ENCODE results near the gene GZMM.

GZMM gene

DNA sequence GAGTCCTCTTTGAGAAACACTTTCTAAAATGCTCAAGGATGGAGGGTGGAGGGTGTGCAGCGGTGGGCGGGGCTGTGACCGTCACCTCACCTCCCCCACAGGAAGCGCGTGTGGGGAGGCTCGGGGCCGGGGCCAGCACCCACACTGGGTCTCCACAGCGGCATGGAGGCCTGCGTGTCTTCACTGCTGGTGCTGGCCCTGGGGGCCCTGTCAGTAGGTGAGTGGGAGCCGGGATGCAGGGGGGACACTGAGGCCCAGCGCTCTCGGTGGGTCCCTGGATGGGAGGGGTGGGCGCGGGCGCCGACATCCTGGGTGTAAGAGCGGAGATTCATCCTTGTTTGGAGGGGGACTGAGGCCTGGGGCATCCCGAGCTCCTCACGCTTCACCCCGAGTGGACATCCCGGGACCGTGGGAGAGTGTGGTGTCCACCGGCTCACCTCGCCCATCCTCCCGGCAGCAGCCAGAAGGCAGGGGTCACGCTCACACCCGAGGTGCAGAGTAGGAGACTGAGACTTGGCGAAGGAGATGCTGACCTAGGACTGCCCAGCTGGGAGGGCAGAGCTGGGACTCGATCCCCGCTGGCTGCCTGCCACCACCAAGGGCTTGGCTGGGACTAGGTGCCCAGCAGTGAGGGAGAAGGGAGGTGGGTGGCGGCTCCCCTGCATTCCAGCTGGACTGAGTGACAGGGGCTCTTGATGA lies at the start of gene GZMM:
TSS of gene GZMM (plus strand) at position 144 of the 699 bp plus-strand sequence. CDS start at position 163, 19 bp downstream.
- no peak for DNase-seq (ENCODE audit: low read depth)

DNA sequence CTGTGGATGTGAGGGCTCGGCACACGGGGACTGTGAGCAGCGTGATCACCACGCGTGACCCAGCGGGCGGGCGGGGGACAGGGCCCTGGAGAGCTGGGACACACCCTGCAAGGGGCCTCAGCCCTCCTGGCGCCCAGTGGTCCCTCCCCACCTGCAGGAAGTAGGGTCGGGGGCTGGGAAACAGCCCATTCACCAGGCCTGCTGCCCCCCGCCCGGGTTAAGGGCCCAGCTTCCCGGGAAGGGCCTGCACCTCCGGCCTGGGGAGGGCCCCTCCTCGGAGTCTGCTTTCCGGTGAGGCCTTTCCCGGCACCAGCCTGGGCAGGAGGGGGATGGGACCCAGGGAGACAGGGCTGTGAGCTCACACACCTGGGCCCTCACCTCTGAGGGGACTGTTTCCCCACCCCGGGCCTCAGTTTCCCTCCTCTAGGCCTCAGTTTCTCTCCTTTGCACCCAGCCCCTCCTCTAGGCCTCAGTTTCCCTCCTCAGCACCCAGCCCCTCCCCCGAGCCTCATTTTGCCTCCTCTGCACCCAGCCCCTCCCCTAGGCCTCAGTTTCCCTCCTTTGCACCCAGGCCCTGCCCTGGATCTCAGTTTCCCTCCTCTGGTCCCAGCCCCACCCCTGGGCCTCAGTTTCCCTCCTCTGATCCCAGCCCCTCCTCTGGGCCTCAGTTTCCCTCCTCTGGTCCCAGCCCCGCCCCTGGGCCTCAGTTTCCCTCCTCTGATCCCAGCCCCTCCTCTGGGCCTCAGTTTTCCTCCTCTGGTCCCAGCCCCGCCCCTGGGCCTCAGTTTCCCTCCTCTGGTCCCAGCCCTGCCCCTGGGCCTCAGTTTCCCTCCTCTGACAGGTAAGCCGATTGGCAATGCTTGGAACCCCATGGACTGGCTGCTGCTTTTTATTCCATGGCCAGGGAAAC lies 49.4 kb upstream of the GZMM start:
- no peak for DNase-seq (ENCODE audit: low read depth)

DNA sequence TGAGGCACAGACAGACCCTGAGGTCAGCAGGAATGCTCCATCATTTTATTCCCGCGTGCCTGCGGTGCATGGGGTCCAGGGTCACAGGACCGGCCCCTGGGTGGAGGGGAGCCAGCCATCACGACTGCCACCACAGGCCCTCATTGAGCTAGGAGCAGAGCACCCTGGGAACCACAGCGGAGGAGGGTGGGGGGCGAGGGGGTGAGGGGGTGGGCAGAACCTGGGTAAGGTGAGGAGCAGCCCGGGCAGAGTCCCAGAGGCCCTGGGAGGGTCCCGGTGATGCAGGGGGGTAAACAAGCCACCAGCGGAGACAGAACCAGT lies 48.8 kb upstream of the GZMM start:
- no peak for DNase-seq (ENCODE audit: low read depth)

DNA sequence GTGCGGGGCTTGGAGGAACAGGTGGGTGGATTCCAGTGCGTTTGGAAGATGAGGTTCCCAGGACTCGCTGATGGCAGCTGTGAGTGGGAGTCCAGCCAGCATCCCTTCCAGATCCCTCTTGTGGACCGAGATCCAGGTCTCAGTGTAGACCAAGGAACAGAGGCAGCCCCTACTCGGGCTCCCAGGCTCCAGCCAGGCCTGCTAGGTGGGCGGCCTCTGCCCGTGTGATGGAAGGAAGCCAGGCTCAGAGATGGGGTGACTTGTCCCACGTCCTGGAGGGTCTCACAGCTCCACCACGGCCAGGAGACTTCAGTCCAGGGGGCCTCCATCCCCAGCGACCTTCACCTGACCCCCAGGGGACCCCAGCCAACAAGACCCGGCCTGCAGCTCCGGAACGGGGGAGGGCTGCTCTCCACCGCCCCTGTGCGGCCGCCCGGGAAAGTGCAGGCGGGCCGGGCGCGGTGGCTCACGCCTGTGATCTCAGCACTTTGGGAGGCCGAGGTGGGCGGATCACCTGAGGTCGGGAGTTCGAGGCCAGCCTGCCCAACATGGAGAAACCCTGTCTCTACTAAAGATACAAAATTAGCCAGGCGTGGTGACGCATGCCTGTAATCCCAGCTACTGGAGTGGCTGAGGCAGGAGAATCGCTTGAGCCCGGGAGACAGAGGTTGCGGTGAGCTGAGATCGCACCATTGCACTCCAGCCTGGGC lies 48.3 kb upstream of the GZMM start:
- DNase-seq (ENCODE audit: low read depth) = no peak

DNA sequence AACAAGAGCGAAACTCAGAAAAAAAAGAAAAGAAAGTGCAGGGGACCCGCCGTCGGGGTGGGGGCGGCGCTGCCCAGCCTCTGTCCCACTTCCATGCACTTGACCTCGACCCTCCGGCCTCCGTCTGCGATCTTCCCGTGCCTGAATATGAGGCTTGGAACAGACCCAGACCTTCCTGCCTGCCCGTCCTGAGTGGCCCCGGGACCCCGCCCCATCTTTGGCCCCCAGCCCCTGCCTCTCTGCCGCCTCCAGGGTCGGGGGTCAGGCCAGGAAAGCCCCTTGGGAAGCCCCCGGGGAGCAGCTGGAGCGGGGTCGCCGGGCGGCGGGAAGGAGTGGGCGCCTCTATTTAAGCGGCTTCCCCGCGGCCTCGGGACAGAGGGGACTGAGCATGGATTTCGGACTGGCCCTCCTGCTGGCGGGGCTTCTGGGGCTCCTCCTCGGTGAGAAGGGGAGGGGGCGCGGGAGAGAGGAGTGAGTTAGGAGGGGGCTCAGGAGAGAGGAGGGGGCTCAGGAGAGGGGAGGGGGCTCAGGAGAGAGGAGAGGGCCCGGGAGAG lies 47.7 kb upstream of the GZMM start, which contains the start of gene MADCAM1:
TSS of gene MADCAM1 (plus strand) at position 375 of the 554 bp plus-strand sequence. CDS start at position 389, 14 bp downstream.
- DNase-seq (ENCODE audit: low read depth) = no peak

DNA sequence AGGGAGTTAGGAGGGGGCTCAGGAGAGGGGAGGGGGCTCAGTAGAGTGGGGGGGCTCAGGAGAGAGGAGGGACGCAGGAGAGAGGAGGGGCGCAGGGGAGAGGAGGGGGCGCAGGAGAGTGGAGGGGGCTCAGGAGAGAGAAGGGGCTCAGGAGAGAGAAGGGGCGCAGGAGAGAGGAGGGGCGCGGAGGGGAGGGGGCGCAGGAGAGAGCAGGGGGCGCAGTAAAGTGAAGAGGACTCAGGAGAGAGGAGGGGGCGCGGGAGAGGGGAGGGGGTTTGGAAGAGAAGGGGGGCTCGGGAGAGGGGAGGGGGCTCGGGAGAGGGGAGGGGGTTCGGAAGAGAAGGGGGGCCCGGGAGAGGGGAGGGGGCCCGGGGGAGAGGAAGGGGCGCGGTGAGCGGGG lies 46.9 kb upstream of the GZMM start:
- no peak for DNase-seq (ENCODE audit: low read depth)

DNA sequence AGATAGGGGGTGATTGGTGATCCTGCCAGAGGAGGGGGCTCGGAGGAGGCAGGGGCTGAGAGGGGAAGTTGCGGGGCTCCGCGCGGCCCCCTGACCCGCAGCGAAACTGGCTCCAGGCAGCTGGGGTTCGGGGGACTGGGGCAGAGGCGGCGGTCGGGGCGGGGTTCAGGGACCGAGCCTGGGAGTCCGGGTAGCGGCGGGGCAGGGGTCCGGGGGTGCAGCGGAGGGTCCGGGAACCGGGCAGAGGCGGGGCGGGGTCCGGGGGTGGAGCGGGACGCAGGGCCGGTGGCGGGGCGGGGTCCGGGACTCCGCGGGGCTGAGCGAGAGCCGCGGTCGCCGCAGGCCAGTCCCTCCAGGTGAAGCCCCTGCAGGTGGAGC lies 46.4 kb upstream of the GZMM start:
- DNase-seq (ENCODE audit: low read depth) = no peak

DNA sequence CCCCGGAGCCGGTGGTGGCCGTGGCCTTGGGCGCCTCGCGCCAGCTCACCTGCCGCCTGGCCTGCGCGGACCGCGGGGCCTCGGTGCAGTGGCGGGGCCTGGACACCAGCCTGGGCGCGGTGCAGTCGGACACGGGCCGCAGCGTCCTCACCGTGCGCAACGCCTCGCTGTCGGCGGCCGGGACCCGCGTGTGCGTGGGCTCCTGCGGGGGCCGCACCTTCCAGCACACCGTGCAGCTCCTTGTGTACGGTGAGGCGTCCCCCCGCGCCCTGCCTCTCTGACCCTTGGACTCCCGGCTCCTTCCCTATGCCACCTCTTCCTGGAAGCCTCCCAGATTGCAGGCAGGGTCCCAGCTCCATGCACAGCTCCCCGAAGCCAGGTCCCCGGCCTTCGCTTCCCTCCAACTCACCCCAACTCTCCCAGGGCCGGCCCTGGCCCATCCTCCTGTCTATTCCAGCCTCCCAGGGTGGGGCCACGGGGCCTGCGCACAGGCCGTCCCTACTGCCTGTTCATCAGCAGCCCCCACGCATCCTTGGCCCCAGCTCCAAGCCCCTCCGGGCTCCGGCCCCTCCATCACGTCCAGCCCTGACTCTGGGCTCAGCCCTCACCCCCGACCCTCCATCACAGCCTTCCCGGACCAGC lies 45.9 kb upstream of the GZMM start:
- no peak for DNase-seq (ENCODE audit: low read depth)

DNA sequence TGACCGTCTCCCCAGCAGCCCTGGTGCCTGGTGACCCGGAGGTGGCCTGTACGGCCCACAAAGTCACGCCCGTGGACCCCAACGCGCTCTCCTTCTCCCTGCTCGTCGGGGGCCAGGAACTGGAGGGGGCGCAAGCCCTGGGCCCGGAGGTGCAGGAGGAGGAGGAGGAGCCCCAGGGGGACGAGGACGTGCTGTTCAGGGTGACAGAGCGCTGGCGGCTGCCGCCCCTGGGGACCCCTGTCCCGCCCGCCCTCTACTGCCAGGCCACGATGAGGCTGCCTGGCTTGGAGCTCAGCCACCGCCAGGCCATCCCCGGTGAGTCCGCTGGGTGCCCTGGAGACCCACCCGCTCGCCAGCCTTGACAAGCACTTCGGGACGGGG lies 45.4 kb upstream of the GZMM start:
- no peak for DNase-seq (ENCODE audit: low read depth)

DNA sequence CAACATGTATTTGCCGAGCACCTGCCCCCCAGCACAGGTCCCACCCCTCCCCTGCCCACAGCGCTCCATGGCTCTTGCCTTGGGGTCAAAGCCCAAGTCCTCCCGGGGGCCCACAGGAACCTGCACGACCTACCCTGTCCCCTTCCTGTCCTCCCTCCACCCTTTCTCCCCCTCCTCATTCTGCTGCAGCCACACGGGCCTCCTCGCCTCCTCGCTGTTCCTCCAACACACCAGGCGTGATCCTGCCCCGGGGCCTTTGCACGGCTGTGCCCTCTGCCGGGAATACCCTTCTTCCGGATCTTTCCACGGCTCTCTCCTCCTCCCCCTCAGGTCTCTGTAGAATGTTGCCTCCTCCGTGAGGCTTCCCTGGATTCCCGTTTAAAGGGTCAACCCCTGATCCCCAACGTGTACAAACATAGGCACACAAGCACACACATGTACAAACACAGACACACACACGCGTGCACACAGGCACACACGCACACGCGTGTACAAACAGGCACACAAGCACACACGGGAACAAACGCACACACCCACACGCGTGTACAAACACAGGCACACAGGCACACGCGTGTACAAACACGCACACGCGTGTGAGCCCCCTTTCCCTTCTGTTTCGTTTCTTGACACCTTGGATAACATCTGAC lies 44.8 kb upstream of the GZMM start:
- DNase-seq (ENCODE audit: low read depth) = no peak

DNA sequence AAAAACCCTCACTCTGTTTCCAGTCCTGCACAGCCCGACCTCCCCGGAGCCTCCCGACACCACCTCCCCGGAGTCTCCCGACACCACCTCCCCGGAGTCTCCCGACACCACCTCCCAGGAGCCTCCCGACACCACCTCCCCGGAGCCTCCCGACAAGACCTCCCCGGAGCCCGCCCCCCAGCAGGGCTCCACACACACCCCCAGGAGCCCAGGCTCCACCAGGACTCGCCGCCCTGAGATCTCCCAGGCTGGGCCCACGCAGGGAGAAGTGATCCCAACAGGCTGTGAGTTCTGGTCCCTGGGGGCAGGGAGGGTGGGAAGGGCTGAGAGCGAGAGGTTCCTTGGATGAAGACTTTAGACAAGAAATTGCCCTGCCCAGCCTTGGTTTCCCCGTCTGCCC lies 42.2 kb upstream of the GZMM start:
- DNase-seq (ENCODE audit: low read depth) = no peak

DNA sequence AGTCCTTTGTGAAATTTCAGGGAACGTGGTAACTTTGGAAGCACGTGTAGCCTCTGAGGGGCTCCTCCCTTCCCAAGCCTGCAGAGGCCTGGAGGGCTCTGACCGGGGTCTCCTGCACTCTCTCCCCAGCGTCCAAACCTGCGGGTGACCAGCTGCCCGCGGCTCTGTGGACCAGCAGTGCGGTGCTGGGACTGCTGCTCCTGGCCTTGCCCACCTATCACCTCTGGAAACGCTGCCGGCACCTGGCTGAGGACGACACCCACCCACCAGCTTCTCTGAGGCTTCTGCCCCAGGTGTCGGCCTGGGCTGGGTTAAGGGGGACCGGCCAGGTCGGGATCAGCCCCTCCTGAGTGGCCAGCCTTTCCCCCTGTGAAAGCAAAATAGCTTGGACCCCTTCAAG lies 39.2 kb upstream of the GZMM start:
- DNase-seq (ENCODE audit: low read depth) = no peak

DNA sequence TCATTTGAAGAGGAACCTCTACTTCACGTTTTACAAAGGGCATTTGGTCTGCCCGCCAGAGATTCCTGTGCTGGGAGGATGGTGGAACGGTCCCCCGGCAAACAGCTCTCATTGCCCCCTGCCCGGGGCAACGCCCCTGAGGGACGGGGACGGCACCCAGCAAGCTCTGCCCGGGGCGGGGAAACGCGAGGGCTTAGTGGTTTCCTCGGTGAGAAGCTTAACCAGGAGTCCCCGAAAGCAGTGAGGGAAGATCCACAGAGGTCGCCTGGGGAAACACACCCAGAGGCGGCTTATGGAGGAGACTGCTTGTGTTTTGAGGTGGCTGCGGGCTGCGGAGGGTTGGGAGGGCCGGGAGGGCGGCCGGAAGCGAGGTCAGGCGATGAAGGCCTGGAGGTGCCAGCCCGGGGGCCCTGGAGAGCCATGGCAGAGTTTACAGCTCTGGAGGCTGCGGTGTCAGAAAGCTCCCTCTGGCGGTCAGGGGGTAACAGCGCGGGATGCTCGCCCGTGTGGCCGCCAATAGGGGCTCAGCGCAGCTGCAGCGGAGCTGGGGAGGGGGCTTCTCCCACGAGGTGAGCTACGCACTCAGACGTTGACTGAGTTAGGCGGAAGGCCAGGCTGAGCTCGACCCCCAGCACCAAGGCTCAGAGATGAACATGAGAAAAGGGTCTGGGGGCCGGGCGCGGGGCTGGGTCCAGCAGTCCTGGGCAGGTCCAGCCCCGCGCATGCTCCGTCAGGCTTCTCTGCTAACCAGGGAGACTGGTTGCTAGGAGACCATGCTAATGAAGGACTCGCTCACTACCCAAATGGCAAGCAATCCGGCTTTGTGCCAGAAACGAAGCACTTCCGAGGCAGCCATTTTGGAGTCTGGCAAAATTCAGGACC lies 37.2 kb upstream of the GZMM start:
- peak; percentile 98 for DNase-seq (ENCODE audit: low read depth)

DNA sequence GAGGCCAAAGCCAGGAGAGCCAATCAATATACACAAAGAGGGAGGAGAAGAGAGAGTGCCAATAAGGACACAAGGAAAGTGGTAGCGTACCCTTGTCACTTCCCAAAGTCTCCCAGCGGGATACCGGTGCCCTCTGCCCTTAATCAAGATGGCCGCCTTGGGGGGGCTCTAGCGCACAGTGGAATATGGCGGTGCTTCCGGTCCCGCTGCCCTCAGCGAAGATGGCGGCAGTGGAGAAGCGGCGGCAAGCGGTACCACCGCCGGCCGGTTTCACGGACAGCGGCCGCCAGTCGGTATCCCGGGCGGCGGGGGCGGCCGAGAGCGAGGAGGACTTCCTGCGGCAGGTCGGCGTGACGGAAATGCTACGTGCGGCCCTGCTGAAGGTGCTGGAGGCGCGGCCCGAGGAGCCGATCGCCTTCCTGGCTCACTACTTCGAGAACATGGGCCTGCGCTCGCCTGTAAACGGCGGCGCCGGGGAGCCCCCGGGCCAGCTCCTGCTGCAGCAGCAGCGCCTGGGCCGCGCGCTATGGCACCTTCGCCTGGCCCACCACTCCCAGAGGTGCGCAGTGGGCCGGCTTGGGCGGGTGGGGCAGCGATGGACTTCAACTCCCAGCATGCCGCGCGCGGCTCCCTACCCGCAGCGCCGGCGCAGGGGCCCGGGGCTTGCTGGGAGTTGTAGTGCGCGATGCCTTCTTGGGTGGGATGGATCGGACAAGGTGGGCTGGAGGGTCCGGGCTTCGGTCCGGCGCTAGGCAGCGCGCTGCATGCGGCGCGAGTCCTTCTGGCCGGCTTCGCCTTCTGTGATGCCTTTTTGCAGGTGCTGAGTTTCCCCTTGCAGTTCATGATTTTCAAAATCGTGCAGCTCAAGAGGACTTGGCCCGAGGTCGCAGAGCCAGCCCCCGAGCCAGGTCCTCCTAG lies 36.3 kb upstream of the GZMM start, which contains the start of gene TPGS1:
TSS of gene TPGS1 (plus strand) at position 212 of the 918 bp plus-strand sequence. CDS start at position 222, 10 bp downstream.
- DNase-seq (ENCODE audit: low read depth) = no peak

DNA sequence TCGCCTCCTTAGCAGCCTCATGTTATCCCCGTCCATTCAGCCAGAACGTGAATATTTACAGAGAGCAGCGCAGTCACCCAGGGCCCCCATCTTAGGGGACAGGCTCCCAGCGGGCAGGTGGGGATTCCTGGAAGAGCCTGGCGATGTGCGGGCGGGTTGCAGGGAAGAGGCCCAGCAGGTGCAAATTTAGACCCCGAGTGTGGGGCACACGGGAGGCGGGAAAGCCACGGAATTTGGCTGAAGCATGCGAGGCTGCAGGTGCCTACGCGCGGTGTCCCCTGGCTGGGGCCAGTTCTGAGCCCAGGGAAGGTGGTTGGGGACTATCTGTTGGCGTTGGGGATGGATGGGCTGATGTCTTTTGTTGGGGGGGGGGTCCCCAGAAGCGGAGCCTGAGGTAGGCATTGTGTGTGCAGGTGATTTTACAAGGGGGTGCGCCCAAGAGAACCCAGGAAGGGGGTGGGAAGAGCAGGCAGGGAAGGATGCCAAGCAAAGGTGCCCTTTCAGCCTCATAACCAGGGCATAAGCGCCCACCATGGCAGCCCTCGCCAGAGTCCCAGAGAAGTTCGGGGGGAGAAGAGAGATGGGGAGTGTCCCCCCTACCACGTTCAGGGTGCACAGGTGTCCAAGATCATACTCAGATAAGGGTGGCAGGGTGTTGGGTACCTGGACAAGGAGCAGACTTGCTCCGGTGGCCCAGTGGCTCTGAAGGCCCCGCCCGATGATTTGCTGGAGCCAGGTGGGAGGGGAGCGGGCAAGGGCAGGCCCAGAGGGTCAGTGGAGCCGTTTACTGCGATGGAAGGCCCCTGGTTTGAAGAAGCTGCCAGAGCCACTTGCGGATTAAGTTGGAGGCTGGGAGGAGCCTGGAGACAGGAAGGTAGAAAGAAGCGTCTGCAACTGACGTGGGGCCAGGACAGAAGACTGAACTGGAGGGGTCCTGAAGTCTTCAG lies 35.4 kb upstream of the GZMM start:
- no peak for DNase-seq (ENCODE audit: low read depth)

DNA sequence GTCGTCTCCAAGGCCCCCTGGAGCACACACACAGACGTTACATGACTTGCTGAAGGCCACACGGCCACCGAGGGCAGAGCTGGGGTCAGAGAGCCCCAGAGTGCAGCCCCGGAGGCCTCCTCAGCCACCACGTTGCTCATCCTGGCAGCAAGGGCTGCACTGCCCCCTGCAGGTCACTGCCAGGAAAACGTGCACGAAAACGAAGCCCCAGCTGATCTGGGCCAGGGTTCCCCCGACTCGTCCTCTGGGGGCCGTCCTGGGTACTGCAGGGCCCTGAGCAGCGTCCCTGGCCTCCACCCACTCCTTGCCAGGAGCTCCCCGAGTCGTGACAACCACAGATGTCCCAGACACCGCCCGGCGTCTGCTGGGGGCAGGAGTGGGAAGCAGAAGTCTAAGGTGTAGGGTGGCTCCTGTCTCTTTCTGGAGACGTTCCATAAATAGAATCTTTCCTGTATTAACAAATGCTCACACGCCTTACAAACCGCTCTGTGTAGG lies 33.2 kb upstream of the GZMM start:
- DNase-seq (ENCODE audit: low read depth) = no peak

DNA sequence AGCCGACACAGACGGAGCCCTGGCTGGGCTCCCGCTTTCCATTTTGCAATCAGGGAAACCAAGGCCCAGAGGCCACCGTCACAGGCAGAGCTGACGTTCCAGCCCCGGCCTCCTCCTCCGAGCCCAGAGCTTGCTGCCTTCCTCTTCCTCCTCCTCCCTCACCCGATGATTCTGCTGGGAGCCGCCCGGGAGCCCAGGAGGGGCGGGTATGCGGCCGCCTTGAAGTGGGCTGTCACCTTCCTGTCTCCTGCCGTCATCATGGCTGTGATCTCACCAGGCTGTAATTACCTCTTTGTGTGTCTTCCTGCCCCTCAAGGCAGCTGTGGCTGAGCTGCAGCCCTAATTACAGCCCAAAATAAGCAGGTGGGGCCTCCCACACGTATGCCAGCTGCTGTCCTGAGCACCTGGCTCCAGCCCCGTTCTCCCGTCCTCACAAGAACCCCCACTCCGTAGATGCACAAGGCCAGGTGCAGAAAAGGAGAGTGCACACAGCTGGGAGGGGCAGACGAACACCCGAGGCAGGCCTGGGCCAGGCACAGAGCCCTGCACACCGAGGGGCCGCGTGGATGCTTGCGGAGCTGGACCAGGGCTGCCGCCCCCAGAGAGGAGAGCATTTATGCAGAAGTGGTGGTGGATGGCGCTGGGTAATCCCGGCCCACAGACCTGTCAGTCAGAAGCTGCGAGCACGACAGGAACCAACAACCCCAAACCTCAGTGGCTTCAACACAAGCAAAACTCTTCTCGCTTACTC lies 32.6 kb upstream of the GZMM start:
- no peak for DNase-seq (ENCODE audit: low read depth)
